Choroid plexus epithelial cell (primary cell): ENCODE results near the gene RAP1GDS1.

Source experiments
- DNase-seq: peaks from one replicate; pipeline ENCODE4 v3.0.0-alpha.2; 2010; ENCODE audit warnings: low read depth
- H3K4me3 ChIP-seq: 2 replicates; pipeline ENCODE4 v1.5.1; 2011; ENCODE audit warnings: low read depth, mild to moderate bottlenecking, control low read depth, low read length, moderate library complexity
- TF ChIP-seq, protein P1 (sequence below): conservative IDR thresholded peaks from 2 replicates; pipeline ENCODE4 v1.5.1; 2011; ENCODE audit warnings: low read depth, mild to moderate bottlenecking, control low read depth, inconsistent platforms, low read length, moderate library complexity

Gene RAP1GDS1

DNA sequence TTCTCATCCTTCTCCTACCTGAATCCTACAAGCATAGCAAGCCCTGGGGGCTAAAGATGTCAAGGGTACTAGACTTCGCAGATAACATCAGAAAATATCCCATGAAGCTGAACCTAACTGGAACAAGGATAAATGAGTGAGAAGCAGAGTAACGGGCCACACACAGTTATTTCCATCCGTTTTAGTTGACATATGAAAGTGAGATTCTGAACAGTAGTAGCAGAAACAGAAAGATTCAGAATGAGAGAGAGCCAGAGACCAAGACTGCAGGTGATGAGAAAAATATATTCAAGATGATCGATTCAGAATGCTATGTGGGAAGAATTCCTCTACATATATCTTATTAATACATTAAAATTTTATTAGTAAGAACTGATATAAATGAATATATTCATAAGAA lies 232.1 kb downstream of the RAP1GDS1 start:
- TF ChIP-seq, protein P1, sequence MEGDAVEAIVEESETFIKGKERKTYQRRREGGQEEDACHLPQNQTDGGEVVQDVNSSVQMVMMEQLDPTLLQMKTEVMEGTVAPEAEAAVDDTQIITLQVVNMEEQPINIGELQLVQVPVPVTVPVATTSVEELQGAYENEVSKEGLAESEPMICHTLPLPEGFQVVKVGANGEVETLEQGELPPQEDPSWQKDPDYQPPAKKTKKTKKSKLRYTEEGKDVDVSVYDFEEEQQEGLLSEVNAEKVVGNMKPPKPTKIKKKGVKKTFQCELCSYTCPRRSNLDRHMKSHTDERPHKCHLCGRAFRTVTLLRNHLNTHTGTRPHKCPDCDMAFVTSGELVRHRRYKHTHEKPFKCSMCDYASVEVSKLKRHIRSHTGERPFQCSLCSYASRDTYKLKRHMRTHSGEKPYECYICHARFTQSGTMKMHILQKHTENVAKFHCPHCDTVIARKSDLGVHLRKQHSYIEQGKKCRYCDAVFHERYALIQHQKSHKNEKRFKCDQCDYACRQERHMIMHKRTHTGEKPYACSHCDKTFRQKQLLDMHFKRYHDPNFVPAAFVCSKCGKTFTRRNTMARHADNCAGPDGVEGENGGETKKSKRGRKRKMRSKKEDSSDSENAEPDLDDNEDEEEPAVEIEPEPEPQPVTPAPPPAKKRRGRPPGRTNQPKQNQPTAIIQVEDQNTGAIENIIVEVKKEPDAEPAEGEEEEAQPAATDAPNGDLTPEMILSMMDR, result no peak
- no peak overlapping the region for H3K4me3 ChIP-seq
- no peak for DNase-seq
